ENCODE measurements around the gene ANKRD10.
A peak's percentile ranks its signal among the peaks of the same experiment; 100 is the strongest.

The ANKRD10 gene

GRCh38 chr13:110881839-110882627 is 32.8 kb downstream of the ANKRD10 start:
- Histone ChIP-seq H3K4me3 (ENCODE audit: insufficient read length, low read depth) (no peak overlapping the region), H3K36me3 (ENCODE audit: insufficient read depth, insufficient read length, low read length) (peaks cover 3% of the 10 kb centered on the region), H3K9me3 (ENCODE audit: insufficient read depth, low read length) (no peaks in the 10 kb centered on the region), H3K27me3 (ENCODE audit: insufficient read depth, insufficient read length) (no peaks in the 10 kb centered on the region), H3K4me1 (ENCODE audit: insufficient read depth, insufficient read length) (no peaks in the 10 kb centered on the region), H3K9ac (ENCODE audit: insufficient read length, low read depth) (no peak overlapping the region)
- TF ChIP-seq ZNF274 (IDR thresholded peaks at IDR 0.05; ENCODE audit: low read depth, low read length) = no peak
- TF ChIP-seq YY1 (IDR thresholded peaks at IDR 0.05; ENCODE audit: insufficient read depth, insufficient read length) = no peak
- no peak for TF ChIP-seq SUZ12 (IDR thresholded peaks at IDR 0.05; ENCODE audit: extremely low read depth, insufficient read depth, insufficient read length)
- DNase-seq (ENCODE audit: low read depth, low spot score) = no peak

GRCh38 chr13:110880627-110881026 is 34.2 kb downstream of the ANKRD10 start:
- Histone ChIP-seq H3K4me3 (ENCODE audit: insufficient read length, low read depth) (no peak overlapping the region), H3K36me3 (ENCODE audit: insufficient read depth, insufficient read length, low read length) (peaks cover 3% of the 10 kb centered on the region), H3K9ac (ENCODE audit: insufficient read length, low read depth) (no peak overlapping the region), H3K9me3 (ENCODE audit: insufficient read depth, low read length) (no peaks in the 10 kb centered on the region), H3K4me1 (ENCODE audit: insufficient read depth, insufficient read length) (no peaks in the 10 kb centered on the region), H3K27me3 (ENCODE audit: insufficient read depth, insufficient read length) (no peaks in the 10 kb centered on the region)
- no peak for DNase-seq (ENCODE audit: low read depth, low spot score)
- TF ChIP-seq YY1 (IDR thresholded peaks at IDR 0.05; ENCODE audit: insufficient read depth, insufficient read length) (no peak), SUZ12 (IDR thresholded peaks at IDR 0.05; ENCODE audit: extremely low read depth, insufficient read depth, insufficient read length) (no peak), ZNF274 (IDR thresholded peaks at IDR 0.05; ENCODE audit: low read depth, low read length) (no peak)

GRCh38 chr13:110879482-110879881 is 35.4 kb downstream of the ANKRD10 start:
- Histone ChIP-seq H3K27me3 (ENCODE audit: insufficient read depth, insufficient read length) (no peaks in the 10 kb centered on the region), H3K4me3 (ENCODE audit: insufficient read length, low read depth) (no peak overlapping the region), H3K36me3 (ENCODE audit: insufficient read depth, insufficient read length, low read length) (peaks cover 3% of the 10 kb centered on the region), H3K9me3 (ENCODE audit: insufficient read depth, low read length) (no peaks in the 10 kb centered on the region), H3K4me1 (ENCODE audit: insufficient read depth, insufficient read length) (no peaks in the 10 kb centered on the region), H3K9ac (ENCODE audit: insufficient read length, low read depth) (no peak overlapping the region)
- TF ChIP-seq SUZ12 (IDR thresholded peaks at IDR 0.05; ENCODE audit: extremely low read depth, insufficient read depth, insufficient read length) = no peak
- no peak for TF ChIP-seq YY1 (IDR thresholded peaks at IDR 0.05; ENCODE audit: insufficient read depth, insufficient read length)
- TF ChIP-seq ZNF274 (IDR thresholded peaks at IDR 0.05; ENCODE audit: low read depth, low read length) = no peak
- DNase-seq (ENCODE audit: low read depth, low spot score) = no peak

GRCh38 chr13:110877737-110878258 is 37.1 kb downstream of the ANKRD10 start:
- TF ChIP-seq SUZ12 (IDR thresholded peaks at IDR 0.05; ENCODE audit: extremely low read depth, insufficient read depth, insufficient read length) = no peak
- TF ChIP-seq YY1 (IDR thresholded peaks at IDR 0.05; ENCODE audit: insufficient read depth, insufficient read length) = no peak
- TF ChIP-seq ZNF274 (IDR thresholded peaks at IDR 0.05; ENCODE audit: low read depth, low read length) = no peak
- no peak overlapping the region for H3K4me3 ChIP-seq (ENCODE audit: insufficient read length, low read depth)
- DNase-seq (ENCODE audit: low read depth, low spot score) = no peak
- no peaks in the 10 kb centered on the region for H3K27me3 ChIP-seq (ENCODE audit: insufficient read depth, insufficient read length)
- H3K36me3 ChIP-seq (ENCODE audit: insufficient read depth, insufficient read length, low read length) = peaks cover 3% of the 10 kb centered on the region
- no peaks in the 10 kb centered on the region for H3K9me3 ChIP-seq (ENCODE audit: insufficient read depth, low read length)
- no peak overlapping the region for H3K9ac ChIP-seq (ENCODE audit: insufficient read length, low read depth)
- H3K4me1 ChIP-seq (ENCODE audit: insufficient read depth, insufficient read length) = peaks cover 8% of the 10 kb centered on the region

- DNase-seq (ENCODE audit: low read depth, low spot score) = no peak
- no peak for TF ChIP-seq YY1 (IDR thresholded peaks at IDR 0.05; ENCODE audit: insufficient read depth, insufficient read length)
- TF ChIP-seq SUZ12 (IDR thresholded peaks at IDR 0.05; ENCODE audit: extremely low read depth, insufficient read depth, insufficient read length) = no peak
- TF ChIP-seq ZNF274 (IDR thresholded peaks at IDR 0.05; ENCODE audit: low read depth, low read length) = no peak
- H3K36me3 ChIP-seq (ENCODE audit: insufficient read depth, insufficient read length, low read length) = peaks cover 3% of the 10 kb centered on the region
- H3K4me1 ChIP-seq (ENCODE audit: insufficient read depth, insufficient read length) = peaks cover 8% of the 10 kb centered on the region
- no peak overlapping the region for H3K4me3 ChIP-seq (ENCODE audit: insufficient read length, low read depth)
- H3K9me3 ChIP-seq (ENCODE audit: insufficient read depth, low read length) = peaks cover 11% of the 10 kb centered on the region; the same call in 1 of the 2 replicates
- H3K27me3 ChIP-seq (ENCODE audit: insufficient read depth, insufficient read length) = no peaks in the 10 kb centered on the region
- no peak overlapping the region for H3K9ac ChIP-seq (ENCODE audit: insufficient read length, low read depth)
Measured at GRCh38 chr13:110876609-110877008, 38.3 kb downstream of the ANKRD10 start.

GRCh38 chr13:110875241-110875640 is 39.6 kb downstream of the ANKRD10 start:
- TF ChIP-seq ZNF274 (IDR thresholded peaks at IDR 0.05; ENCODE audit: low read depth, low read length) (no peak), SUZ12 (IDR thresholded peaks at IDR 0.05; ENCODE audit: extremely low read depth, insufficient read depth, insufficient read length) (no peak), YY1 (IDR thresholded peaks at IDR 0.05; ENCODE audit: insufficient read depth, insufficient read length) (no peak)
- Histone ChIP-seq H3K36me3 (ENCODE audit: insufficient read depth, insufficient read length, low read length) (peaks cover 3% of the 10 kb centered on the region), H3K9ac (ENCODE audit: insufficient read length, low read depth) (no peak overlapping the region), H3K4me1 (ENCODE audit: insufficient read depth, insufficient read length) (peaks cover 8% of the 10 kb centered on the region), H3K9me3 (ENCODE audit: insufficient read depth, low read length) (peaks cover 11% of the 10 kb centered on the region; the same call in 1 of the 2 replicates), H3K27me3 (ENCODE audit: insufficient read depth, insufficient read length) (no peaks in the 10 kb centered on the region), H3K4me3 (ENCODE audit: insufficient read length, low read depth) (no peak overlapping the region)
- no peak for DNase-seq (ENCODE audit: low read depth, low spot score)

- Histone ChIP-seq H3K9me3 (ENCODE audit: insufficient read depth, low read length) (peaks cover 11% of the 10 kb centered on the region; the same call in 1 of the 2 replicates), H3K4me3 (ENCODE audit: insufficient read length, low read depth) (peak overlapping the region; percentile 45), H3K4me1 (ENCODE audit: insufficient read depth, insufficient read length) (peaks cover 8% of the 10 kb centered on the region), H3K36me3 (ENCODE audit: insufficient read depth, insufficient read length, low read length) (peaks cover 3% of the 10 kb centered on the region), H3K27me3 (ENCODE audit: insufficient read depth, insufficient read length) (no peaks in the 10 kb centered on the region), H3K9ac (ENCODE audit: insufficient read length, low read depth) (peak overlapping the region; percentile 82)
- TF ChIP-seq ZNF274 (IDR thresholded peaks at IDR 0.05; ENCODE audit: low read depth, low read length) (no peak), SUZ12 (IDR thresholded peaks at IDR 0.05; ENCODE audit: extremely low read depth, insufficient read depth, insufficient read length) (no peak), YY1 (IDR thresholded peaks at IDR 0.05; ENCODE audit: insufficient read depth, insufficient read length) (no peak)
- DNase-seq (ENCODE audit: low read depth, low spot score) = no peak
Measured at GRCh38 chr13:110874508-110874960, 40.3 kb downstream of the ANKRD10 start.

Measured in NT2/D1 (cell line).